Stimulated activated CD4-positive, alpha-beta T cell treated with anti-CD3 and anti-CD28 coated beads, Interleukin-15, amount 100 ng/mL, for 48 hours (primary cell): ENCODE measurements around the gene KCNAB1.

ENCODE experiments used
- DNase-seq, 2 donors: peaks; one replicate each; pipeline ENCODE4 v3.0.0-alpha.2; 2020; ENCODE audit warnings: low read depth in 2 of 2

The KCNAB1 gene

DNA sequence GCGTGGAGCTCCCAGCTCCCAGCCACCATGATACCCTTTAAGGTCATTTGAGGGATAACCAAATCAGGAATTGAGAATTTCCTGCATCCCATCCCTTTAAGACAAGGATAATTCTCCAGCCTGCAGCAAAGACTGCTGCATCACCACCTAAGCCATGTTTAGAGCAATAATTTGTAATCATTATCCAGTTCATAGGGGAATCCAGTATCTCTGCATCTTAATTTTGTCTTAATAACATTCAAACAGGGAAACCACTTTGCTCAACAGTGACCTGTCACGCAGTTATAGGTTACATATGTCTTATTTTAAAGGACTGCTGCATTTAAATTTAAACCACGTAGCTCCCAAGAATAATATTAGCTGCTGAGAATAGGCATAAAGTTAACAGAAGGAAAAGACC is 246.2 kb downstream of the KCNAB1 start:
- DNase-seq, result no peak

GRCh38 chr3:156368189-156368588 is 247.8 kb downstream of the KCNAB1 start:
- no peak for DNase-seq

DNA sequence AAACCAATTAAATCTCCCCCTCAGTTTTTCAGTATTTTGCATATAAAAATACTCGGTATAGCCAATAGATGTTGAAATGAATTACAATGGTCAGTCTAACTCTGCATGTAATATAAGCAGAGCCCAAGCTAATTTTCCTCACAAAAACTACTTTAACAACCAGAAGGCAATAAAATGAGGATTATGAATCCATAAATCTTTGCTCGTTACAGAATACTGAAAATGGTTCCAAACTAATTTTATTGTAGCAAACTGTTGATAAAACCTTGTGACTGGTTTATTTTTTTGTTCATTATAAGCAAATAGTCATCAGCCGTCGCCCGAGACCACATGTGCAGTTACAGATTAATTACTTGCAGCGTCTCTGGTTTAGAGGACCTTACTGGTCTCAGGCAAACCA is 251.3 kb downstream of the KCNAB1 start:
- DNase-seq, result no peak

- DNase-seq, result no peak
These were observed 252.7 kb downstream of the KCNAB1 start for GRCh38 chr3:156373095-156373494.

GRCh38 chr3:156373654-156374053 is 253.3 kb downstream of the KCNAB1 start:
- no peak for DNase-seq

GRCh38 chr3:156376199-156376598 is 255.8 kb downstream of the KCNAB1 start:
- DNase-seq, result no peak

DNA sequence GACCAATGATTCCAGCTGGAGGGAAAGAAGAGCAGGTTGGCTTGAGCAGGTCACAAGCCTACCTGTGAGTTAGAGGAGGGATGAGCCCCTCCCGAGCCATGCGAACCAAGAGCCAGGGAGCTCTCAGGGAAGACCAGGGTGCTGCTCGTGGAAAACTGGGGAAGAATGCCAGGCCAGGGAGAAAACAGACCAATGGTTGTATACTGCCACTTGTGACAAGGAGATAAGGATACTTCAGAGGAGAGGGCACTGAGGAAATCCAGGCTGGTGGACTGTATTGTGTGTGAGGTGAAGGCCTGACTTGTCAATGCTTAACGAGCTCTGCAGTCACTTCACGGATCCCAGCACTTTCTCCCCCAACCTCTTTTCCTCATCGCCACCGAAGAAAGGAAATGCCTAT is 256.9 kb downstream of the KCNAB1 start:
- DNase-seq, result no peak

DNA sequence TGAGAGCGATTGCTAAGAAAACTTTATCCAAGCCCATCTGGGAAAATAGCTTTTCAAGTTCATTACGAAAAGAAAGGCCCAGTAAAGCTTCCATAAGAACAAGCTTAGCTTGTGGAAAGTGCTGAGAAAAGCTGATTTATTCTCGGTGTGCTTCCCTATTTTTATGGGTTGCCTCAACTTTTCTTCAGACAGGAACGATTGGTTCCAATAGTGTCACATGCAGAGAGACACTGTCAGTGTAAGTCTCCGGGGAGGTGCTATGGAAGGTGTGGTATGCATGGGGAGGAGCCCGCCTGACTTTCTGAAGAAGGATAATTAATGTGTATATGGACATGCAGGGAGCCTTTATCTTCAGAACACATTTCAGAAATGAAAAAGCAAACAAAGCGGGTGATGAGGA is 257.3 kb downstream of the KCNAB1 start:
- DNase-seq, result no peak

GRCh38 chr3:156378871-156379270 is 258.5 kb downstream of the KCNAB1 start:
- no peak for DNase-seq

- no peak for DNase-seq
These were observed 258.9 kb downstream of the KCNAB1 start for GRCh38 chr3:156379327-156379726.

DNA sequence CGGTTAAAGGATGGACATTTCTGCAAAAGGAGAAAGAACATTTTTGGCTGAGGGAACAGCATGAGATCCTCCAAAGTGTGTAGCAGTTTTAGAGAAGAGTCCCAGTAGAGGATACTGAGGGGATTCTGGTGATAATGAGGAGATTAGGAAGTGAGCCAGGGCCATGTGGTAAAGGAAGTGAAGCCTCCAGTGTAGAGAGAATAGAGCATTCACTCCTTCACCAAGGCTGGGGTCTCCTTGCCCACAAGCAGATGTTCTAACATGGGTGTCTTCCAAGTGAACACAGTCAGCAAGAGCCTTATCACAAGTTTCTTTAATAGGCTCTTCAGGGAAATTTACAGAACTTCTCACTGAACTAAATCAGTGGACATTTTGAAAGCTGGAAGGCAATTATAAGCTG is 260.9 kb downstream of the KCNAB1 start:
- DNase-seq, result no peak

GRCh38 chr3:156382458-156383346 is 262.3 kb downstream of the KCNAB1 start:
- no peak for DNase-seq

- DNase-seq, result no peak
These were observed 263.2 kb downstream of the KCNAB1 start for GRCh38 chr3:156383441-156384025.

GRCh38 chr3:156388497-156389448 is 268.4 kb downstream of the KCNAB1 start:
- no peak for DNase-seq

DNA sequence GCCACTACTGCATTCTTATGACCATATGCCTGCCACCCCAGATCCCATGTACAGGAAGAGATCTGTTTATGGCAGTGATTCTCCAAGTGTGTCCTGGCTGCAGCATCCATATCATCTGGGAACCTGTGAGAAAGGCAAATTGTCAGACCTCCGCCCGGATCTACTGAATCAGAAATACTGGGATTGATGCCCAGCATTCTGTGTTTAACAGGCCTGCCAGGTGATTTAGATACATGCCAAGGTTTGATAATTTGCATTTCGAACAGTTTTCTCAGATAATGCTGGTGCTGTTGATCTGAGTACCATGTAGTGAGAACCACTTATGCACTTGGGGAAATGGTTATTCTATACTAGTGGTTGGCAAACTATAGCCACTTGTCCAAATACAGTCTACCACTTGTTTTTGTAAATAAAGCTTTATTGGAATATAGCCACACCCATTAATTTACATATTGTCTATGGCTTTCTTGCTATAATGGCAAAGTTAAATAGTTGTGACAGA is 269.1 kb downstream of the KCNAB1 start:
- DNase-seq, result no peak

- DNase-seq, result no peak
These were observed 270.5 kb downstream of the KCNAB1 start for GRCh38 chr3:156390846-156391245.

- no peak for DNase-seq
These were observed 275.8 kb downstream of the KCNAB1 start for GRCh38 chr3:156395961-156396710.

DNA sequence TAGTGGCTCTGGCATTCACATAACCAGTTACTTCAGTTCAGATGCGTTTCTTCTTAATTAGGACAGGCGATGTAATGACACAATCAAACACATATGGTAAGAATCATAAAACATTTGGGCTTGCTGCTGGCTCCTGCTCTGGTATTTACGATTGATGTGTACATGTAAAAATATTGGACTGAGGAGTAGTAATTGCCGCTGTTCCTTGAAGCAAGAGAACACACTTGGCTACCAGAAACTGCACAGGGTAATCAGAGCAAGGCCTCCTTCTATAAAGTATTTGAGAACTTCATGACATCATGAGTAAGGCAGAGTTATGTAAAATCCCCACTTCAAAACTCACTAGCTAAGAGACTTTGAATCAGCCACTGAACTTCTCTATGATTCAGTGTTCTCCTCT is 276.5 kb downstream of the KCNAB1 start:
- no peak for DNase-seq

GRCh38 chr3:156397534-156397933 is 277.2 kb downstream of the KCNAB1 start:
- no peak for DNase-seq

DNA sequence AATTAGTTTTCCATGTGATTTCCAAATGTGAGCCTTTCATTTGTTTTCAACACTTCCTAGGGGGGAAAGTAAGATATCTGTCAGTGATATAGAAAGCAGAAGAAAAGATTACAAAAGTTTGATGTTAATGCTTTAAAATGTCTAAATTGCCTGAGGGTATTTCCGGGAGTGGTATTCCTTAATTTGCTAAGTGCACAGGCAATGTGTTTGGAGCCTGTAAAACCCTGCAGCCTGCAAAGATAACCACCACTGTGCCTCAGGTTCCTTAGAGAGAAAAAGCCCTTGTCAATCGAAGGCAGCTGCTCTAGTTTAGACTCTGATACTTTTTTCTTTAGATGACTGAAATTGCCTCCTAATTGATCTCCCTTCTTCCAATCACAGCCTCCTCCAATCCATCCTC is 279.7 kb downstream of the KCNAB1 start:
- DNase-seq, result no peak

DNA sequence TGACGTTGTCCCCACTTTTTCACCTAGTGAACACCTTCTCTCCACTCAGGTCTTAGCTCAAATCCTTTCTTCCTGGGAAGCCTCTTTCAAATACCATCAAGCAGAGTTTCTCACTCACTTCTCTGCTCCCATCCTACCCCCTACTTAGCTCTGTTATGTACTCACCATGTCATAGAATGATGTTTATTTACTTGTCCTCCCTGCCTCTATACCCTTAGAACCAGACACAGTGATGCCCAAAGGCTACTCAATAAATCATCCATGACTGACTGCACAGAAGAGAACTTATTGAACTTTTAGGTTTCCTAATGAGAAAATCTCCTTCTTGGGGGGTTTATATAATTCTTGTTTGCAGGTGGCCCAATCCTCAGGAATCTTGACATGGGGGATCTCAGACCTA is 280.4 kb downstream of the KCNAB1 start:
- no peak for DNase-seq
